Liver (tissue), 9 donors: ENCODE measurements around the gene ASXL2. TPM values are rescaled to one million over a fixed set of nuclear protein-coding genes. Genes with fewer than 3 reads are reported as not detected.
A peak's percentile ranks its signal among the peaks of the same experiment; 100 is the strongest.

Experiments
- DNase-seq: peaks from one replicate; pipeline ENCODE4 v3.0.0-alpha.2; 2017; ENCODE audit warnings: low spot score
- H3K27ac ChIP-seq, 2 donors: one replicate each; pipeline ENCODE4 v1.7.0; 2013; ENCODE audit warnings: inconsistent platforms in 2 of 2, low read length in 2 of 2, control low read depth in 1 of 2, low read depth in 1 of 2, mild to moderate bottlenecking in 1 of 2
- H3K27me3 ChIP-seq, 4 donors: one replicate each; pipeline versions ENCODE4 v1.6.1 to v1.7.0; 2013; ENCODE audit warnings: low read length in 3 of 4, inconsistent platforms in 1 of 4, mild to moderate bottlenecking in 1 of 4, moderate library complexity in 1 of 4; ENCODE audit not compliant: control insufficient read depth in 4 of 4, insufficient read depth in 4 of 4
- H3K36me3 ChIP-seq, 4 donors: one replicate each; pipeline versions ENCODE4 v1.6.1 to v1.7.0; 2013; ENCODE audit warnings: low read length in 3 of 4, mild to moderate bottlenecking in 3 of 4, low read depth in 1 of 4, moderate library complexity in 1 of 4; ENCODE audit not compliant: control insufficient read depth in 4 of 4, insufficient read depth in 3 of 4
- H3K4me1 ChIP-seq, 4 donors: one replicate each; pipeline versions ENCODE4 v1.6.1 to v1.7.0; 2013; ENCODE audit warnings: low read length in 3 of 4, mild to moderate bottlenecking in 3 of 4, moderate library complexity in 1 of 4; ENCODE audit not compliant: control insufficient read depth in 4 of 4, insufficient read depth in 4 of 4
- H3K4me3 ChIP-seq, 3 donors: one replicate each; pipeline versions ENCODE4 v1.6.1 to v1.7.0; 2013; ENCODE audit warnings: low read length in 3 of 3, control low read depth in 1 of 3, low read depth in 1 of 3, mild to moderate bottlenecking in 1 of 3
- H3K9ac ChIP-seq, 2 donors: one replicate each; pipeline ENCODE4 v1.7.0; 2013; ENCODE audit warnings: low read length in 2 of 2, mild to moderate bottlenecking in 2 of 2, moderate library complexity in 2 of 2, control low read depth in 1 of 2, low read depth in 1 of 2
- H3K9me3 ChIP-seq, 4 donors: one replicate each; pipeline versions ENCODE4 v1.6.1 to v1.7.0; 2013; ENCODE audit warnings: low read length in 3 of 4; ENCODE audit not compliant: control insufficient read depth in 4 of 4
- ATF3 ChIP-seq: IDR thresholded peaks from 2 replicates; pipeline ENCODE4 v1.6.1; 2016; ENCODE audit warnings: antibody characterized with exemption
- CTCF ChIP-seq: fragments of 150-350 bp; IDR thresholded peaks from 2 replicates; pipeline ENCODE4 v1.5.1; 2017; ENCODE audit warnings: improper control_type of control experiment, low read depth, low read length; ENCODE audit not compliant: missing input control
- EGR1 ChIP-seq, 2 donors: IDR thresholded peaks; 2 replicates each; pipeline ENCODE4 v1.6.1; 2016 to 2018; ENCODE audit warnings: antibody characterized with exemption in 2 of 2, low read depth in 2 of 2
- FOXA1 ChIP-seq: IDR thresholded peaks from 2 replicates; pipeline ENCODE4 v1.6.1; 2016; ENCODE audit warnings: antibody characterized with exemption
- FOXA2 ChIP-seq: IDR thresholded peaks from 2 replicates; pipeline ENCODE4 v1.6.1; 2016; ENCODE audit warnings: antibody characterized with exemption
- HNF4A ChIP-seq, 2 donors: conservative IDR thresholded peaks; 2 replicates each; pipeline ENCODE4 v1.6.1; 2016; ENCODE audit warnings: antibody characterized with exemption in 2 of 2, mild to moderate bottlenecking in 2 of 2
- HNF4G ChIP-seq: IDR thresholded peaks from 2 replicates; pipeline ENCODE4 v1.6.1; 2016; ENCODE audit warnings: antibody characterized with exemption
- JUND ChIP-seq, 2 donors: IDR thresholded peaks; 2 replicates each; pipeline ENCODE4 v1.6.1; 2016; ENCODE audit warnings: antibody characterized with exemption in 2 of 2
- MAX ChIP-seq: IDR thresholded peaks from 2 replicates; pipeline ENCODE4 v1.6.1; 2016; ENCODE audit warnings: antibody characterized with exemption
- RAD21 ChIP-seq, 2 donors: IDR thresholded peaks; 2 replicates each; pipeline ENCODE4 v1.6.1; 2016; ENCODE audit warnings: antibody characterized with exemption in 2 of 2, mild to moderate bottlenecking in 2 of 2
- REST ChIP-seq: IDR thresholded peaks from 2 replicates; pipeline ENCODE4 v1.6.1; 2016; ENCODE audit warnings: antibody characterized with exemption, mild to moderate bottlenecking
- RXRA ChIP-seq, 2 donors: IDR thresholded peaks; 2 replicates each; pipeline ENCODE4 v1.6.1; 2017 to 2018; ENCODE audit warnings: antibody characterized with exemption in 2 of 2, mild to moderate bottlenecking in 1 of 2
- SP1 ChIP-seq: IDR thresholded peaks from 2 replicates; pipeline ENCODE4 v1.6.1; 2018; ENCODE audit warnings: antibody characterized with exemption, mild to moderate bottlenecking
- TAF1 ChIP-seq: conservative IDR thresholded peaks from 2 replicates; pipeline ENCODE4 v1.6.1; 2016; ENCODE audit warnings: antibody characterized with exemption, mild to moderate bottlenecking
- YY1 ChIP-seq: IDR thresholded peaks from 2 replicates; pipeline ENCODE4 v1.6.1; 2016; ENCODE audit warnings: antibody characterized with exemption, mild to moderate bottlenecking
- ZBTB33 ChIP-seq: IDR thresholded peaks from 2 replicates; pipeline ENCODE4 v1.6.1; 2016; ENCODE audit warnings: antibody characterized with exemption
- WGBS: extraction: QIAGEN DNeasy Blood & Tissue Kit; methylation state at CpG from one replicate; pipeline ENCODE4 v1.1.7; 2013; 5-methylcytosine and 5-hydroxymethylcytosine counted together
- polyA plus RNA-seq, 2 donors: library from polyadenylated mRNA; stranded (reverse) in 1 of 2; unstranded in 1 of 2; fragments of 200-250 nt in 1 of 2; fragments of >200 nt in 1 of 2; fragmentation: Nextera tagmentation in 1 of 2; extraction: Ambion mirVana in 1 of 2; gene quantifications; one replicate each; pipeline versions ENCODE4 v1.2.1 to v1.2.3, GENCODE V29; 2013 to 2015
- total RNA-seq, 2 donors: library from RNA; depleted of rRNA; stranded (reverse); fragments of >200 nt; gene quantifications; one replicate each; pipeline ENCODE4 v1.2.3, GENCODE V29; 2014
- donor health status: healthy.
- donor health status: healthy.
- donor health status: healthy.
- donor health status: healthy.
- donor health status: healthy.

The ASXL2 gene
- total and polyA plus RNA-seq, 4 donors, result 2.4 to 7.3 (median 4.4) TPM

- H3K9ac ChIP-seq, result no peak overlapping the region
- WGBS, result 88% methylated on average over 1 of the region's 1 CpG
- no peak for TF ChIP-seq CTCF
- no peak for TF ChIP-seq HNF4A (conservative IDR thresholded peaks at IDR 0.05)
- no peak for TF ChIP-seq ATF3
- TF ChIP-seq ZBTB33, result no peak
- TF ChIP-seq MAX, result no peak
- no peak for TF ChIP-seq SP1
- no peak for TF ChIP-seq REST
- TF ChIP-seq TAF1, result no peak
- no peak for TF ChIP-seq YY1
- no peak for TF ChIP-seq RXRA (IDR thresholded peaks at IDR 0.05)
- TF ChIP-seq EGR1 (IDR thresholded peaks at IDR 0.05; ENCODE audit: low read depth in 2 of 2), result no peak
- TF ChIP-seq RAD21 (IDR thresholded peaks at IDR 0.05), result no peak
- TF ChIP-seq FOXA1, result no peak
- TF ChIP-seq FOXA2, result no peak
- TF ChIP-seq HNF4G, result no peak
- TF ChIP-seq JUND (IDR thresholded peaks at IDR 0.05), result no peak
- no peak overlapping the region for H3K27ac ChIP-seq
- no peaks in the 10 kb centered on the region for H3K9me3 ChIP-seq
- peaks cover 0 to 10% (median 0%) of the 10 kb centered on the region in 4 donors for H3K4me1 ChIP-seq
- H3K36me3 ChIP-seq, result peaks cover 6 to 18% (median 9%) of the 10 kb centered on the region in 4 donors
- H3K27me3 ChIP-seq, result no peaks in the 10 kb centered on the region
- no peak for DNase-seq
- H3K4me3 ChIP-seq, result no peak overlapping the region
Observed at GRCh38 chr2:25742501-25742900, 135.8 kb downstream of the ASXL2 start.

- peaks cover 0 to 10% (median 0%) of the 10 kb centered on the region in 4 donors for H3K4me1 ChIP-seq
- peaks cover 6 to 18% (median 9%) of the 10 kb centered on the region in 4 donors for H3K36me3 ChIP-seq
- H3K9ac ChIP-seq, result no peak overlapping the region
- no peak for DNase-seq
- whole genome bisulfite sequencing, result 71% methylated on average over 6 of the region's 6 CpGs
- H3K27me3 ChIP-seq, result no peaks in the 10 kb centered on the region
- peak overlapping the region in 1 of 2 donors; percentile 0 for H3K27ac ChIP-seq
- H3K4me3 ChIP-seq, result no peak overlapping the region
- no peaks in the 10 kb centered on the region for H3K9me3 ChIP-seq
- no peak for TF ChIP-seq RXRA (IDR thresholded peaks at IDR 0.05)
- no peak for TF ChIP-seq FOXA2
- TF ChIP-seq TAF1, result no peak
- no peak for TF ChIP-seq SP1
- no peak for TF ChIP-seq JUND (IDR thresholded peaks at IDR 0.05)
- no peak for TF ChIP-seq CTCF
- no peak for TF ChIP-seq YY1
- no peak for TF ChIP-seq ATF3
- no peak for TF ChIP-seq HNF4G
- no peak for TF ChIP-seq FOXA1
- TF ChIP-seq ZBTB33, result no peak
- TF ChIP-seq HNF4A (conservative IDR thresholded peaks at IDR 0.05), result no peak
Observed at GRCh38 chr2:25740810-25741381, 137.4 kb downstream of the ASXL2 start.
